Omental fat pad (tissue), 4 donors: ENCODE measurements around the gene MROH2A. TPM values are rescaled to one million over a fixed set of nuclear protein-coding genes. Genes with fewer than 3 reads are reported as not detected.

Experiments used
- ATAC-seq: fragments of 150-250 bp; one replicate; pipeline ENCODE4 v1.9.1; 2016; ENCODE audit warnings: mild to moderate bottlenecking, moderate library complexity; ENCODE audit not compliant: low FRiP score
- DNase-seq: peaks from one replicate; pipeline ENCODE4 v3.0.0-alpha.2; 2019; ENCODE audit warnings: low spot score
- total RNA-seq, 4 donors: library from RNA; depleted of rRNA; stranded (reverse); fragments of >200 nt; gene quantifications; one replicate each; pipeline ENCODE4 v1.1.0, GENCODE V29; 2016
- TF ChIP-seq, protein P1 (sequence below), 3 donors: fragments of 450-650 bp; IDR thresholded peaks; one replicate each; pipeline ENCODE4 v1.5.1; 2016 to 2017; ENCODE audit warnings: antibody characterized with exemption in 3 of 3, mild to moderate bottlenecking in 3 of 3, moderate library complexity in 2 of 3

MROH2A gene
- total RNA-seq, 4 donors from 2014 or later: not detected

DNA sequence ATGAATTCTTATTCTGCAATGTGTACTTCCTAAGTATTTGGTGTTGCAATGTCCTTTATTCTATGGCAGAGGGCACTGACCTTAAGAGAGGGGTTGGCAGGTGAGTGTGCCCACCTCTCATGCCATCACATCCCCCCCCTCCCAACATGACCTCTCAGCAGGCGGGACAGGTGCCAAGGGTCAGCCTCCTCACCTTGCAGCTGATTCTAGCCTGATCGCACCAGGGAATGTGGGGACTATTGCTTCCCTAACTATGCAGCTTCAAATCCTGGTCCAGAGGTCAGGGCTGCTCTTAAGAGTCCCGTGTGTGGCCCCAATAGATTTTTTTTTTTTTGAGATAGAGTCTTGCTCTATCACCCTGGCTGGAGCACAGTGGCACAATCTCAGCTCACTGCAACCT, 66.7 kb downstream of the MROH2A start:
- ATAC-seq: no peak
- DNase-seq: no peak
- TF ChIP-seq, protein P1, sequence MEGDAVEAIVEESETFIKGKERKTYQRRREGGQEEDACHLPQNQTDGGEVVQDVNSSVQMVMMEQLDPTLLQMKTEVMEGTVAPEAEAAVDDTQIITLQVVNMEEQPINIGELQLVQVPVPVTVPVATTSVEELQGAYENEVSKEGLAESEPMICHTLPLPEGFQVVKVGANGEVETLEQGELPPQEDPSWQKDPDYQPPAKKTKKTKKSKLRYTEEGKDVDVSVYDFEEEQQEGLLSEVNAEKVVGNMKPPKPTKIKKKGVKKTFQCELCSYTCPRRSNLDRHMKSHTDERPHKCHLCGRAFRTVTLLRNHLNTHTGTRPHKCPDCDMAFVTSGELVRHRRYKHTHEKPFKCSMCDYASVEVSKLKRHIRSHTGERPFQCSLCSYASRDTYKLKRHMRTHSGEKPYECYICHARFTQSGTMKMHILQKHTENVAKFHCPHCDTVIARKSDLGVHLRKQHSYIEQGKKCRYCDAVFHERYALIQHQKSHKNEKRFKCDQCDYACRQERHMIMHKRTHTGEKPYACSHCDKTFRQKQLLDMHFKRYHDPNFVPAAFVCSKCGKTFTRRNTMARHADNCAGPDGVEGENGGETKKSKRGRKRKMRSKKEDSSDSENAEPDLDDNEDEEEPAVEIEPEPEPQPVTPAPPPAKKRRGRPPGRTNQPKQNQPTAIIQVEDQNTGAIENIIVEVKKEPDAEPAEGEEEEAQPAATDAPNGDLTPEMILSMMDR (IDR thresholded peaks at IDR 0.05): no peak

DNA sequence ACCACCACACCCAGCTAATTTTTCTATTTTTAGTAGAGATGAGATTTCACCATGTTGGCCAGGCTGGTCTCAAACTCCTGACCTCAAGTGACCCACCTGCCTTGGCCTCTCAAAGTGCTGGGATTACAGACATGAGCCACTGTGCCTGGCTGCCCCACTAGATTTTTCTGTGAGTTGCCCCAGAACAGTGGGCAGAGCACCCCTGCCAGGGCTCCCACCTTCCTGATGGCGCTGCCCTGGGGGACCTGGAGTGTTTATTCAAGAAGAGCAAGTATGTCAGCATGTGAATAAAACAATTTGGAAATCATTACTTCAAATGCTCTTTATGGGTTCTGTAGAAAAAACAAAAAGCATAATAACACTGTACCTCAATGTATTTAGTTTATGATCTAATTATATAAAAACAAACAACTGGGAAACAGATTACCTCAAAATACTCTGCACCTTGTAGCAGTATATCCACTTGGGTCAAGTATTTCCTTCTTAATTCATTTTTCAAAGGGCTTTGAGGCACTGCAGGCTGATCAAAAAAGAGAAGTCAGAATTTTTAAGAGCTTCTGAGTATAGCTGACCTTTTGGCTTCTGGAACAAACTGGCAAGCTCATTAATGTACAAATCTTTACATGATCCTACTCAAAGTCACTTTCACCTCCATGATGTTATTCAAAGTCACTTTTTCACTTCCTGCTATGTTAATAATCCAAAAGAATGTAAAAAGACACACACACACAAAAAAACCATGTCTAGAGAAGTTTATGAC, 67.4 kb downstream of the MROH2A start:
- DNase-seq (no peak), ATAC-seq (no peak)

DNA sequence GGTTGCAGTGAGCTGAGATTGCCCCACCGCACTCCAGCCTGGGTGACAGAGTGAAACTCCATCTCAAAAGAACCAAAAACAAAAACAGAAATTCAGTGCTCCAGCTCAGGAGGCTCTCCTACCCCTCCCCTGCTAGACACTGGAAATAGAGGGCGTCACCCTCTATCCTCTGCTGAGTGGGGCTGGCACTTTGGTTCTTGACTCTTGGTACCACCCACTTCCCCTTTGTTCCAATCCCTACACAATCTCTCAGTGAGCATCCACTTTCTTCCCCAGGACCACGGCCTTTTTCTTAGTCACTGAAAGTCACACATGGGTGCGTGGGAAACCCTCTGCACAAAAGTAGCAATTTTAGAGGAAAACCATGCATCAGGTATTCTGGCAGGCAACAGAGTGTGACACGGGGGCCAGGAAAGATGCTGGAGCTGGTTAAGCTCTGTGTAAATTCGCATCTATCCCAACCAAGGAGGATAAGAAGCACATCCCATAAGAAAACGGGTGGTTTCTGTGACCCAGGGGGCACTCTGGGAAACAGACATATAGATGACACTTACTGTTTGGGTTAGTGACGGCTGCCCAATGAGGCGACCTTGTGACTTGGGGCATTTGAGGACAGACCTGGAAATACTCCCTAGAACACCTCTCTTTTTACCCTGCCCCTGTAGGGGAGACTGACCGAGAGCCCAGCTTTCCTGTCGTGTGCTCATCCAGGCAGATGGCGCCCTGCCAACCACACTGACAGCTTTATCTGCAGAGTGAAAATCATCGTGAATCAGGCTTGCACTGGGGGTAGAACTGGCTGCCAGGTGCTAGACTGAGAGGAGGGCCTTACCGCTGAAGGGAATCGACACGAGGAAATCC, 68.5 kb downstream of the MROH2A start:
- no peak for ATAC-seq
- TF ChIP-seq, protein P1 (IDR thresholded peaks at IDR 0.05): no peak

More for the DNA sequence above, 67.4 kb downstream of the MROH2A start:
- TF ChIP-seq, protein P1 (IDR thresholded peaks at IDR 0.05): no peak

DNA sequence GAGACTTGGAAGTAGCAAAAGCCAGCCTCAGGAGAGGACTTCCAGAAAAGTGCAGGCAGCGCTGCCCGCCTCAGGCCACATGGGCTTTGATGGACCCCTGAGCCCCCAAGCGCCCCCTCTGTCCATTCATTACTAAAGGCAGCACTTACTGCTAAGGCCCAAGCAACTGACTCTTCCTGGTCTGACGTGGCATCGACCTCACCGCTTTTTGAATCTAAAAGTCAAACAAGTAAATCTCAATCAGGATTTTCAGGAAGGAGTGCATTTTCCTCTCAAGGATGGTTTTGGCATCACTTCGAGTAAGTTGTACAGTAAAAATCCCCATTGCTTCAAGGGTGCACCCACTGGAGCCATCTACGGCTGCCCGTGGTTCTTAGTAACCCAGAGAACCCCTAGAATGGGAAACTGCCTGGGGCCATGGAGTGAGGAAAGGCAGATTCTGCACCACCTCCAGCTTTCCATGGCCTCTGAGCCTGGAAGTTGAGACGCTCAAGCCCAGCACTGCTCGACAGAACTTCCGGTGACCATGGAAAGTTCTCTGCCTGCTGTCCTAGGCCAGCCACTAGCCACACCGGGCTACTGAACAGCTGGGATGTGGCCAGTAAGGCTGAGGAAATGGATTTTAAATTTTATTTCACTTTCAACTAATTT, 69.2 kb downstream of the MROH2A start:
- DNase-seq (no peak), ATAC-seq (no peak)
- TF ChIP-seq, protein P1 (IDR thresholded peaks at IDR 0.05): no peak

More for the DNA sequence above, 68.5 kb downstream of the MROH2A start:
- DNase-seq: no peak

DNA sequence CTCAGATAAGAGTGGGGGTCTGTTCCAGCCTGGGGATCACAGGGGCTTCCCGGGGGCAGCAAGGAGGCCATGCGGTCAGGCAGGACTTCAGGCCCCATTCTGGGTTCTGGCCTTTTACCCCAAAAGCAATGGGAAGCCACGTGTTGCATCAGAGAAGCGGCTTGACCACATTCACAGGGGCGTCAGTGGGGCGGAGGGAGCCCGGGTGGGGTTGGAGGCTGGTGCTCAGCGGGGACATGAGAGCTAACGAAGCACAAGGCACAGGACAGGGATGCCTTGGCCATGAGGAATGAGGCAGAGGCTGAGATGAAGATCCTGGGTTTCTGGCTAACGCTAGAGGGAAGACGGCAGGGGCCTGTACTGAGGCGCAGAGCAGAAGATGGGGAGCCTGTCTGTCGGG, 70.1 kb downstream of the MROH2A start:
- DNase-seq (no peak), ATAC-seq (no peak)
- TF ChIP-seq, protein P1 (IDR thresholded peaks at IDR 0.05): no peak

DNA sequence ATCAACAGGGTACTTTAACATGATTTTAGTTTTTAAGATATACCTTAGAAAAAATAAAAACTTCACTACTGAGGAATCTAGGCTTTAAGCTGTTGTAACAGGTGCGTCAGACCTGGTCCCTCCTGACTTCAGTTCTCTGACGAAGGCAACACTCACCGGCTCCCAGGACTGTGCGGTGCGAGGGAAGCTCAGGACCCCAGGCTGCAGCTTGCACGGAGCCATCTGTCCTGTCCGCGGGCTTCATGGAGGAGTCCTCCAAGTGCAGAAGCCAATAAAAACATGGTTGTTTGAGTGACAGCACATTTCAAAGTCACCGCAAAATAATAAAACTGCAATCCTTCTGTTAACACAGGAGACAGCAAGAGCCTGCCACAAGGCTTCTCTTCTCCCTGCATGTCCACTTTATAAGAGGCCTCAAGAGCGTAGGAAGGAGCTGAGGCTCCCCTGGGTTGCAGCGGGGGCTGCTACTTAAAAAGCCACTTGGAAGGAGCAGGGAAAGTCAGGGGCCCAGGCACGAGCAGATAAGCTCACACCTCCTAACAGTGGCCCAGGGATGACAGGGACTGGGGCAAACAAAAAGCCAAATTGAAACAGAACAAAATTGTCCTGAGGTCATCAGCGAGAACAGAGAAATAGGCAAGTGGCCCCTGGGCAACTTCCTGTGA, 71.6 kb downstream of the MROH2A start:
- DNase-seq: no peak
- TF ChIP-seq, protein P1 (IDR thresholded peaks at IDR 0.05): no peak
- ATAC-seq: no peak
